ENCODE results near the gene DENND10.

Gene DENND10

GRCh38 chr10:119112056-119112455 is 8.1 kb downstream of the DENND10 start:
- Histone ChIP-seq H3K27ac (ENCODE audit: low read depth, low read length) (no peak overlapping the region), H3K4me2 (ENCODE audit: low read depth, low read length, poor library complexity, severe bottlenecking) (no peak overlapping the region), H3F3A (ENCODE audit: insufficient read depth) (peaks cover 3% of the 10 kb centered on the region; the same call in 1 of the 2 replicates), H4K20me1 (ENCODE audit: low read depth, low read length) (no peaks in the 10 kb centered on the region), H3K9ac (ENCODE audit: low read length) (no peak overlapping the region), H3K9me3 (ENCODE audit: insufficient read depth, low read length) (no peaks in the 10 kb centered on the region), H3K27me3 (ENCODE audit: low read length) (no peaks in the 10 kb centered on the region), H3K79me2 (ENCODE audit: insufficient read depth, low read length) (0 out of 2 replicates have a peak, but pooled peaks cover 3% of the 10 kb centered on the region), H3K36me3 (ENCODE audit: low read length) (peaks cover 17% of the 10 kb centered on the region; the same call in 1 of the 2 replicates), H3K4me3 (ENCODE audit: insufficient read depth, low read length, poor library complexity, severe bottlenecking) (no peak overlapping the region), H2AFZ (ENCODE audit: low read depth, low read length, severe bottlenecking) (no peak overlapping the region), H3K9me2 (replicated peaks; ENCODE audit: insufficient read depth, low read length) (no peaks in the 10 kb centered on the region)
- TF ChIP-seq EZH2phosphoT487 (conservative IDR thresholded peaks at IDR 0.05; ENCODE audit: low read length) (no peak), CTCF (IDR thresholded peaks at IDR 0.05; ENCODE audit: insufficient read depth, low read length, poor library complexity, severe bottlenecking) (no peak)

GRCh38 chr10:119113751-119114732 is 10.1 kb downstream of the DENND10 start:
- Histone ChIP-seq H3K4me2 (ENCODE audit: low read depth, low read length, poor library complexity, severe bottlenecking) (no peak overlapping the region), H3K9ac (ENCODE audit: low read length) (no peak overlapping the region), H3K36me3 (ENCODE audit: low read length) (peaks cover 17% of the 10 kb centered on the region; the same call in 1 of the 2 replicates), H3K27me3 (ENCODE audit: low read length) (no peaks in the 10 kb centered on the region), H3F3A (ENCODE audit: insufficient read depth) (peaks cover 11% of the 10 kb centered on the region; the same call in 1 of the 2 replicates), H4K20me1 (ENCODE audit: low read depth, low read length) (no peaks in the 10 kb centered on the region), H3K79me2 (ENCODE audit: insufficient read depth, low read length) (0 out of 2 replicates have a peak, but pooled peaks cover 3% of the 10 kb centered on the region), H3K9me2 (replicated peaks; ENCODE audit: insufficient read depth, low read length) (no peaks in the 10 kb centered on the region), H2AFZ (ENCODE audit: low read depth, low read length, severe bottlenecking) (no peak overlapping the region), H3K27ac (ENCODE audit: low read depth, low read length) (no peak overlapping the region), H3K9me3 (ENCODE audit: insufficient read depth, low read length) (no peaks in the 10 kb centered on the region), H3K4me3 (ENCODE audit: insufficient read depth, low read length, poor library complexity, severe bottlenecking) (no peak overlapping the region)
- TF ChIP-seq EZH2phosphoT487 (conservative IDR thresholded peaks at IDR 0.05; ENCODE audit: low read length) (no peak), CTCF (IDR thresholded peaks at IDR 0.05; ENCODE audit: insufficient read depth, low read length, poor library complexity, severe bottlenecking) (no peak)

- peaks cover 27% of the 10 kb centered on the region for H3F3A ChIP-seq (ENCODE audit: insufficient read depth)
Measured at GRCh38 chr10:119115926-119116325, 12.0 kb downstream of the DENND10 start.

More at GRCh38 chr10:119115926-119116325, 12.0 kb downstream of the DENND10 start:
- TF ChIP-seq EZH2phosphoT487 (conservative IDR thresholded peaks at IDR 0.05; ENCODE audit: low read length) (no peak), CTCF (IDR thresholded peaks at IDR 0.05; ENCODE audit: insufficient read depth, low read length, poor library complexity, severe bottlenecking) (no peak)
- Histone ChIP-seq H3K27me3 (ENCODE audit: low read length) (no peaks in the 10 kb centered on the region), H3K36me3 (ENCODE audit: low read length) (peaks cover 19% of the 10 kb centered on the region; the same call in 1 of the 2 replicates), H4K20me1 (ENCODE audit: low read depth, low read length) (no peaks in the 10 kb centered on the region), H3K9me2 (replicated peaks; ENCODE audit: insufficient read depth, low read length) (no peaks in the 10 kb centered on the region), H3K4me2 (ENCODE audit: low read depth, low read length, poor library complexity, severe bottlenecking) (no peak overlapping the region), H3K9ac (ENCODE audit: low read length) (no peak overlapping the region), H3K9me3 (ENCODE audit: insufficient read depth, low read length) (no peaks in the 10 kb centered on the region), H3K4me3 (ENCODE audit: insufficient read depth, low read length, poor library complexity, severe bottlenecking) (no peak overlapping the region), H3K79me2 (ENCODE audit: insufficient read depth, low read length) (peaks cover 3% of the 10 kb centered on the region; the same call in 1 of the 2 replicates), H3K27ac (ENCODE audit: low read depth, low read length) (no peak overlapping the region), H2AFZ (ENCODE audit: low read depth, low read length, severe bottlenecking) (no peak overlapping the region)
